Amygdala (tissue), 56 donors: ENCODE data around the gene GRAPL.
"Not testable (repeated sequence)": the region's sequence is repeated elsewhere in the genome, so short reads cannot be mapped to it uniquely, and the experiment has no call there.

Experiments used
- DNase-seq, 56 donors: peaks; one replicate each; lab custom pipeline; 2025; lab: John Stamatoyannopoulos, UW

The GRAPL gene

DNA sequence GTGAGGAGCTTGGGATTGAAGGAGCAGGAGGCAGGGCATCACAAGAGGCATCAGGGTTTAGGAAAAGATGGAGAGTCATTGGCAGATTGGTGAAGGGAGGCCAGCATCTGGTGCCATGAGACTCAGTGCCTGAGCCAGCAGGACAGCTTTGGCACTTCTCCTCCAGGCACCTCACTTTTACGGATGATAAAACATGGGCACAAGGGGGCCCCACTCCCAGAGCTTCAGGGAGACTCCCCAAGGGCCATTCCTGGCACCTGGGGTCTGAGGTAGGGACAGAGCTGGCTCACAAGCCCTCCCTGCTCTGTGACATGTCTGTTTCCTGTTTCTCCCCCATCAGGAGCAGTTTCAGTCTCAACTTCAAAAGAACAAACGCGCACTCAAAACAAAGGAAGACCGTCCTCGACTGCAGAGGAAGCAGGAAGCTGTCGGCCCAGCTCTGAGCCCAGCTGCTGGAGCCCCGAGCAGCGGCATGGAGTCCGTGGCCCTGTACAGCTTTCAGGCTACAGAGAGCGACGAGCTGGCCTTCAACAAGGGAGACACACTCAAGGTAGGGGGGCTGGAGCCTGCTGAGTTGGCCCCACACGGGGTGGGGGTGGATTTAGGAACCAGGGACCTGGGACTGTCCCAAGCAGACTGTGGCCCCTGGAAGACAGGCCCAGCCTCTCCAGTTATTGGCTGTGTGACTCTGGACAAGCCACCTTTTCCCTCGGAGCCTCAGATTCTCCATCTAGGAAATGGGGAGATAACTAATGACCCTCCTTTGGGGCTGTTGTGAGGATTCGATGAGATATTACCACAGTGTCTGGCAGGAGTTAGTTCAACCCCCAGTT lies at the start of gene GRAPL:
GRAPL (plus strand) TSS at position 442 of the 833 bp plus-strand sequence; CDS start at position 473, 31 bp downstream.
- DNase-seq = not testable (repeated sequence)

DNA sequence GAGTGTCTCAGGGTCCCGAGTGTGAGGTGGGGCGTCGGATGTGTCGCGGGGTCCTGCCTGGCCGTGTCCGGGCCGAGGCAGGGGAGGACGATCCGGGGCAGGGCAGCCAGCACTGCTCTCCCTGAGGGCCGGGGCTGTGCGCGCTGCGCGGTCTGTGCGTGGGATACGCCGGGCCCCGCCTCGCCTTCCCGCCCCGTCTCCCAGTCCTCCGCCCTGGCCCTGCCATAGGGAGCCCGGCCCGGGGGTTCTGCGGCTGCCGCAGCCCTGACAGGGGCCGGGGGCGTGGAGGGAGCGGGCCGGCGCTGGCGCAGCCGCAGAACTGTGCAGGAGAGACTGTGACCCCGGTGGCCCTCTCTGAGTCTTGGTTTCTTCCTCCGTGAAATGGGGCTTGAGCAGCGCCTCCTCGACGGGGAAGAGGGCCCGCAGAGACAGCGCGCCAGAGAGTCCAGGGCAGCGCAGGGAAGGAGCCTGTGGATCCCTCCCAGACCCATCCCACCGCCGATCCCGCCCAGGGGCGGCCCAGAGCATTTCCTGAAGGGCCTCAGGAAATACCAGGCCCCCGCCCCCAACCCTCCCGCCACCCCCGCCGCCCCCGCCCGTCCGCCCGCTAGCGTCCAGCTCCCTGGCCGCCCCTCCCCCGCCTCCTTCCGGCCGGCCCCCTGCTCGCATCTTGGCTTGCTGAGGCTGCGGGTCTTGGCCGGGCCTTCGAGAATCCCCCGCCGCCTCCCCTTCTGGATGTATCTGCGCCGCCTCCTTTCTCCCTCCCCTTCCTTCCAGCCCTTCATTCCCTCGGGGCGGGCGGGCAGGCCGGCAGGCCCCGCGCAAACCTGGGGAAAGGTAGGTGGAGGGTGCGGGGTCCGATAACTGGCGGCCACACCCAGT lies 38.3 kb upstream of the GRAPL start:
- DNase-seq = not testable (repeated sequence)

DNA sequence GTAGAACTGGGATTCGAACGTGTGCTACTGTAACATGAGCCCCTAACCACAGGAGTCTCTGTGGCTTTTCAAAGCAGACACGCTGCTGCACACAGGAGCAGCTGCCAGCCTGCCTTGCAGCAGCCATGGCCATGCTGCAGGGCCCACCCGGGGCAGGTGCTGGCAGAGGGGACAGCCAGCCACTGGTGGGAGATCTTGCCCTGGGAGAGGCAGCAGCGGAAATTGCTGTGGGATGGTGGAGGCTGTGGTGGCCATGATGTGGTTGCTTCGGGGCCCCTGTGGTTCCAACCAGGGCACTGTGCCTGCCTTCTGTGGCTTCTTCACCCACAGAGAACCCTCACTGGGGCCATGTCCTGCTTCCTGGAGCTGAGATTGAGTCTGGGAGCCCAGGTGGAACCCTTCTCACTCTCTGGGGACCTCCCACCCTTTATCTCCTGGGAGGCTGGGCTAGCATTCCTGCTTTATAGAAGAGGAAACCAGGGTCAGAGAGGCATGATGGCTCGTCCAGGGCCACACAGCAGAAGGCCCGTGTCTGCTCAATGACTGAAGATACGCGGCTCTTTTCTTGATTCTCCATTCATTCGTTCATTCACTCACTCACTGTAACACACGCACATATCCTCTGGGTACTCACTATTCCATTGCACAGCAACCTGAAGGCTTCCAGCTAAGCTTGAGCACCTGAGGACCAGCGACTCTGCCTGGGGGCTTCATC lies 37.2 kb upstream of the GRAPL start:
- not testable (repeated sequence) for DNase-seq

DNA sequence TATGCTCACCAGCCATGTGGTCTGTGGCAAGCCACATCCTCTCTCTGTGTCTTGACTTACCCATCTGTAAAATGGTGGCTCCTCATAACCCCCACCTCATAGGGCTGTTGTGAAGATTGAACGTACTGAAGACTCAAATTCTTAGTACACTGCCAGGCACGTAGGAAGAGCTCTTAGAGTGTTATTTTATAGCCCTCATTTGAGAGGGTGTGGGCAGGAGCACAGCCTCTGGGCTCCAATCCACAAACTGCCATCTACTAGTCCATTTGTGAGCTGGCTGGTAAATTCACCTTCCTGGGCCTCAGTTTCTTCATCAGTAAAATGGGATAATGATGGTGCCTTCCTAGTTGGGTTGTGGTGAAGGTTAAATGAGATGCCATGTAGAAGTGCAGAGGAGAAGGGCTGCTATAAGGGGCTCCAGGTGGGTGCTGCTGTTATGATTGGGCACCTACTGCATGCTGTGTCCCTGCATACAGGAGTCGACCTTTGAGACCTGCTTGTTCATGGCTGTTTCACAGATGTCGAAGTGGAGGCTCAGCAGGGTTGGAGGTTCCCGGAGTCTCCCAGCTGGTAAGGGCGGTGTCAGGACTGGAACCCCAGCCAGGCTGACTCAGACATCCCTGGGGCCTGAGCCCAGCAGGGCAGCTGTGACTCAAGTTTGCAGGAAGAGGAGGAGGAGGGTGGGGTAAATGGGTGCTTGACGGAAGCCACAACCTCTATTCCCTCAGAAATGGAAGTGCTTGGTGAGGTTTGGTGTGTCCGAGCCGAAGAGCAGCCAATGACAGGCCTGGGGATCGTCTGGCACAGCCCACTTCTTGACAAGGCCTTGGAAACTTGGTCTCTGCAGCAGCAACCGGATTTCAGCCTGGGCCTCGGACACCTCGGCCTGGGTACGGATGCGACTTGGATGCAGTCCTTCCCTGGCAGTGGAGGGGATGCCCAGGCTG lies 34.4 kb upstream of the GRAPL start:
- DNase-seq = not testable (repeated sequence)

DNA sequence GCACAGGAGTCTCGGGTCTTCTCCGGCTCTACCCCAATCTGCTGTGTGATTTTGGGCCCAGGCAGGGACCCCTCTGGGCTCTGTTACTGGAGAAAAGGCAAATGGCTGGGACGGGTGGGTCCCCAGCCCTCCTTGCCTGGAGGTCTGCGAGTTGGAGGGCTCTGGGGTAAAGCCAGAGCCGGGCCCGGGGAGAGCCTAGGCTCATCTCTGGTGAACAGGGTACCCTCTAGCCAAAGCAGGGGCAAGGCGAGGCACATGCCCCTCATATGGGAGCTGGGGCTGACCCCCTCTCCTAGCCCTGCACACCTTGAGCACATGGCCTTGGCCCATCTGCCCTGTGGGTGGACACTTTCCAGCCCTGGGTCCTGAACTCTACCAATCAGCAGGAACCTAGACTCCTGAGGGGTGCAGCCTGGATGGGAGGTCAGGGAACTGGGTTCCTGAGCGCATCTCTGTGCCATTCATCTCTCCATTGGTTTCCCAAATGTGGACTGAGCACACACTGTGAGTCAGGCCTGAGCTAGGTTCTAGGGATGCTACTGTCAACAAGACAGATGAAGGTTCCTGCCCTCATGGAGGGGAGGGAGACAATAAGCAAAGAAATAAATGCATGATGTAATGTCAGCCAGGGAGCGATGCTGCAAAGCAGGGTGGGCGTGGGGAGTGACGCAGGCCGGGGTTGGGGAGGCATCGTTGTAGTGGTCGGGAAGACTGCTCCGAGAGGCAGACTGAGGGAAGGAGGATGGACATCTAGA lies 33.5 kb upstream of the GRAPL start:
- DNase-seq = not testable (repeated sequence)

DNA sequence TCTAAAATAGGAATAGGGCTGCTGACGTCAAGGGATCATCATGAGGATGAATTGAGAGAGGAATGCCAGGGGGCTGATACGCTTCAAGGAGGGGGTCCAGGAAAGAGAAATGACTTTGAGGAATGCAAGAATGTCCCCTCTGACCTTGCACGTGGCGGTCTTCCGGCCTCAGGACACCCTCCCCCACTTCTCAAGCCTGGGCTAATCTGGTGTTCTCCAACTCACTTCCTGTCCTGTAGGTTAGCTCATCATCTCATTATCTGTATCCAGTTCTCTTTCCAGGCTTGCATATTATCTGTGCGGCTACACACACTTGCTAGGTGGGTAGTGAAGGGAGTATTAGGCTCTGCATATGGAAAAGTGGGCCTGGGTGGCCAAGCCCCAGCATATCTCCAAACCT lies 18.9 kb upstream of the GRAPL start:
- not testable (repeated sequence) for DNase-seq

DNA sequence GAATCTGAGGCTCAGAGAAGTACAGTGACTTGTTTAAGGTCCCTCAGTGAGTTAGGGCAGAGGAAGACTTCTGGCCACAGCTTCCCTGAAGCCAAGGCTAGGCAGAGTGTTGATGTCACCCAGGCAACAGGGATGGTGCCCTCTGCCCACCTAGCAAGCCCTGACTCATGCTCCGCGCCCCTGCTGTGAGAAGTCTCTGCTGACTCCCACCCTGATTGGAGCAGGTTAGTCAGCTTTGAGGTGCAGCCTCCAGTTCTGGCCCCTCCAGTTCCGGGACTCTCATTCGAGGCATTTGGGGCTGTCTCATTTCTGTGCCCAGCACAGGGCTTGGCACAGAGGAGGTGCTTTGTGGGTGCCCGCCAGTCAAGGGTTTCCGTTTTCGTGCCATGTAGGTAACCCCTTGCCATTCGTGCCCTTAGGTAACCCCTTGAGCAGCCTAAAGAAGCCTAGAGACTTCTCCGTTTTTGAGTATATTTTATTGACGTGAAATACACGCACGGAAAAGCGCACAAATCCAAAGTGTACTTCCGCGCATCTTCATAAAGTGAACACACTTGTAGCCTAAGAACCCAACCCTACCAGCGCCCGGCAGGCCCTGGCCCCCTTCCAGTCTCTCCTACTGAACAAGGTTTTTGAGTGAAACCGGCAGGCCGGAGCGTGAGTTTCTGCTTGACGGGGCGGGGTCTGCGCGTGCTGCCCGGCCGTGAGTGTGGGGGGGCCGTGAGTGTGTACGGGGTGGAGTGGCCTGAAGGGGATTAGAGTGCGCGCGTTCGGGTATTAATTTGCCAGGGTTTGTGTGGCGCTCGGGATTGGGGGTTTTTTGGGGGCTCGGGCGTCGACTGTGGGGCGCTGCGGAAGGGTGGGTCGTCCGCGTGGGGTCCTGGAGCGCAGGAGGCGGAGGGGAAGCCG lies 16.9 kb upstream of the GRAPL start:
- not testable (repeated sequence) for DNase-seq

DNA sequence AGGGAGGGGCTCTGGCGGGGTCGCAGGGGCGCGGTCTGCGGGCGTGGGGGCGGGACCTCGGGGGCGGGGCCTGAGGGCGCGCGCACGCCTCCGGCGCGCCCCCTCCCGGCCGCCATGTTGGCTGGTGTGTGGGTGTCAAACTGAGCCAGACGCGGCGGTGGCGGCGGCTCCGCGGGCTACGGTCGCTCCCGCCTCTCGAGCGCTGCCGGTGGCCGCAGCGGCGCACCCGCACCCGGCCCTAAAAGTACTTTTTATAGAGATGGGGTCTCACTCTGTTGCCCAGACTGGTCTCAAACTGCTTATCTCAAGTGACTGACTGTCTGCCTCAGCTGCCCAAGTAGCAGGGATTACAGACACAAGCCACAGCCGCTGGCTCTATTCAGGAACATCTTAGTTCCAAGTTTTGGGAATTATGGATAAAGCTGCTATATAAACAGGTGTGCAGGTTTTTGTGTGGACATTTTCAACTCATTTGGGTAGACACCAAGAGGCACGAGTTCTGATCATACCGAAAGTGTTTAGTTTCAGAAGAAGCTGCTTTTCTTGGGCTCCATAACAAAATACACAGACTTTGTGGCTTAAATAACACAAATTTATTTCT lies 16.2 kb upstream of the GRAPL start:
- DNase-seq = not testable (repeated sequence)

DNA sequence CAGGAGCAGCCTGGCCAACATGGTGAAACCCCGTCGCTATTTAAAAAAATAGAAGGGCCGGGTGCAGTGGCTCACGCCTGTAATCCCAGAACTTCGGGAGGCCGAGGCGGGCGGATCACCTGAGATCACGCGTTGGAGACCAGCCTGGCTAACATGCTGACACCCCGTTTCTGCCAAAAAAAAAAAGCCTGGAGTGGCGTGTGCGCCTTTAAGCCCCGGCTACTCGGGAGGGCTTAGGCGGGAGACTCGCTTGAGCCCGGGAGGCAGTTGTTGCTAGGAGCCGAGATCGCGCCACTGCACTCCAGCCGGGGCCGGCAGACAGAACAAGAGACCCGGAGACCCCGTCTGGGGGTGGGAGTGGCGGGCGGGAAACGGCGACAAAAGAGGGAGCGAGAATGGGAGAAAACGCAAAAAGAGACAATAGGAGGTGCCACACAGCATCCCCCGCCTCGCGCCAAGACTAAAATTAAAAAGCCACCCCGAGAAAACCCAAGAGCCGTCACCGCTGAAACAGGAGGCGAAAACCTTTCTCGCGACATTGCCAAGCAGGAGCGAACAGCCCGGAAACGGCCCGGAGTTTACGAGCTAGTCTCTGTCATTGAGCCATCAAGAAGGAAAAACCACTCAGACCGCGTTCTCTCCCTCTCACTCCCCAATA lies 15.5 kb upstream of the GRAPL start:
- DNase-seq = not testable (repeated sequence)

DNA sequence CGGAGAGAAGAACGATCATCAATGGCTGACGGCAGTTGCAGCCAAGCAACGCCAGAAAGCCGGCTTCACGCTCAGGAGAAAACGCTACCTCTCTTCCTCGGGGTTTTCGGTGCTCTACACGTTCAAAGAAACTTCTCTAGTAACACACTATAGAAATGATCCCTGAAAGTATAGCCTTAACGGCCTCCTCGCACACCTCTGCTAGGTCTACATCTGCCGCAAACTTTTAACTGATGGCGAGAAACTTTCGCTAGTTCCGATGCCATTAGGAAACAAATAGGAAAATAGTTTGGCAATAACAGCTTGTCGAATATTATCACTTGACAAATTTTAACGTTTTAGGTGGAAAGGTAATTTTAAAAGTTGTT lies 14.9 kb upstream of the GRAPL start:
- DNase-seq = not testable (repeated sequence)

DNA sequence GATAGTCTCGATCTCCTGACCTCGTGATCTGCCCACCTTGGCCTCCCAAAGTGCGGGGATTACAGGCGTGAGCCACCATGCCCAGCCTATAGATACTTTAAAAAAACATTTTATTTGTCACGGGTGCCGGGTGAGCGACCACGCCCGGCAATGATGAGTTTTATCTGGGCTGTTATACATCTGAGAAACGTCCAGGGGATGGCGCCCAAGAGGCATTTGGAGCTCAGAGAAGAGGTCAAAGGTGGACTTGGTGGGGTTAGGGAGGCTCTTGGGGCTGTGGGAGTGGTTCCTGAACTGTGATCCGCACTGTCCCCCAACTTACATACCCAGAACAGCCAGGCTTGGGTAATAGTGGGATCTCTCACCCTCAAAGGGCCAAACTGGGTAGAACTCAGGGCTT lies 8.7 kb upstream of the GRAPL start:
- not testable (repeated sequence) for DNase-seq

DNA sequence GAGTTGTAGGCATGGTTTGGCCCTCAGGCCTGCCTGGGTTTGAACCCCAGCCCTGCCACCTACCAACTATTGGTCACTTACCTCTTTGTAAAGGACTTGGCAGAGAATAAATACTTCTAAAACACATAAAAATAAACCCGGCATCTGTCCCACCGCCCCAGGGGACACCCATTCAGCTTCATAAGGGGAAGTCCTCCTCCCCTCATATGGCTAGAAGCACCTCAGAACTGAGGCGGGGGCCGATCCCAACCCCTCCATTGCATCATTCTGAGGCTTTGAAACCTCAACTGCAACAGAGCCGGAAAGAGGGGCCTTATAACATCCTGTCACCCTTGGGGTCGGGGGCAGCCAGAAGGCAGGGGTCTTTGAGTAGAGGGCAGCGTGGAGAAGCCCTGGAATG lies 2.1 kb upstream of the GRAPL start:
- not testable (repeated sequence) for DNase-seq

DNA sequence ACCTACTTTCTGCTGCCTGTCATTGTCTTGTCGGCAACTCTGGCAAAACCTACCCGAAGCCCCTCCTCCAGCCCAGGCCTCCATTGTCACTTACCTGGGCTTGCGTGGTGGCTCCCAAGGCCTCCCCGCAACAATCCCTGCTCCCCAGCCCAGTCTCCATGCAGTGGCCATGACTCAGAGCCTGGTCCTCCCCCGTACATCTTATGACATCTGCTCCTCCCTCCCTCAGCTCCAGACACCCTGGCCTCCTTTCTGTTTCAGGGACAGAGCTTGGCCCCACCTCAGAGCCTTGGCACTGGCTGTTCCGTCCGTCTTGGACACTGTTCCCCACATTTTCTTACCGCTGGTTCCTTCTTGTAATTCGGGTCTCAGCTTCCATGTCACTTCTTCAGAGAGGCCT lies 2.1 kb downstream of the GRAPL start:
- not testable (repeated sequence) for DNase-seq

DNA sequence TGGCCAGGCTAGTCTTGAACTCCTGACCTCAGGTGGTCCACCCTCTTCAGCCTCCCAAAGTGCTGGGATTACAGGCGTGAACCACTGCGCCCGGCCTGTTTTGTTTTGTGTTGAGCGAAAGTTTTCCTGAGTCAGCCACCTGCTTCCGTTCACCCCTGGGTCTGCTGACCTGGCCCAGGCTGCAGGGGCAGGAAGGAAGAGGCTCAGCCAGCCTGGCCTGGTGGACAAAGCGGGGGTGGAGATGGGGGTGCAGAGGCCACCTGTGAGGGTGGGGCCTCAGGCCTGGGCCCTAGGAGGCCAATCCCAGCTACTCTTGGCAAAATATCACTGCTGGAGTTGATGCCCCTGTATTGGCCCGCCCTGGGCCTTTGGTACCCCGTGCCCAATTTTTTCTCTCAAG lies 3.7 kb downstream of the GRAPL start:
- DNase-seq = not testable (repeated sequence)

DNA sequence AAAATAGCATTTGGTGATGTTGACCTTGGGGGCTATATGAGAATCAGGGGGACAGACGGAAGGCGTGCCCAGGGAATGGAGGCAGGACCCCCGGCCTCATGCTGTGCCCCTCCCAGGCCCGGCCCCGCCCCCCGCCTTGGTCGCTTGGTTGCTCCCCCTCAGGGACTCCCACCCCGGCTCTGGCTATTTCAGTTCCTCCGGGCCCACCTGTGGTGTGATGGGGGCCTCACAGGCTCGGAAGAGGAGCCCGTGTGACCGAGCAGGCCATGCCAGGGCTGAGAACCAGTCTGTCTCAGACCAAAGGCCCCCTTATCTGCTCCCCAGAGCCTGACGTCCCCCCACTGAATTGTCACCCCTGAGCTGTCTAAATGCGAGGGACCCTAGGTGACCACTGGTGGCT lies 4.4 kb downstream of the GRAPL start:
- DNase-seq = not testable (repeated sequence)

DNA sequence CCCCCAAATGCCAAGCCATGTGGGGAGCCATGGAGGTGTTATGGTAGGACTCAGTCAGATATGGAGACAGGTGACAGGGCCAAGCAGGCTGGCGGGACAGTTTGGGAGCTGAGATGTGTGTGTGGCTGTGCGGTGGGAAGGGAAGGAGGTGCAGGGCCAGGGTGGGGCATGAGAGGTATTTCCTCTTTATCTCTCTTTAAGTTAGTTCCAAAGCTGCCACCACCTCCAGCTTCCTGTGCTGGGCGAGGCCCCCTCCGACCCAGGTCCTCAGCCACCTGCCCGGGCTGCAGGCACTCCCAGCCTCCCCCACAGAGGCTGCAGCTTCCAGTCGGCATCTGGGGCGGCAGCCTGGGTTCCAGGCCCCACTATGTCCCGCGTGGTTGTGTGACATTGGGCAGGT lies 6.4 kb downstream of the GRAPL start:
- DNase-seq = not testable (repeated sequence)

DNA sequence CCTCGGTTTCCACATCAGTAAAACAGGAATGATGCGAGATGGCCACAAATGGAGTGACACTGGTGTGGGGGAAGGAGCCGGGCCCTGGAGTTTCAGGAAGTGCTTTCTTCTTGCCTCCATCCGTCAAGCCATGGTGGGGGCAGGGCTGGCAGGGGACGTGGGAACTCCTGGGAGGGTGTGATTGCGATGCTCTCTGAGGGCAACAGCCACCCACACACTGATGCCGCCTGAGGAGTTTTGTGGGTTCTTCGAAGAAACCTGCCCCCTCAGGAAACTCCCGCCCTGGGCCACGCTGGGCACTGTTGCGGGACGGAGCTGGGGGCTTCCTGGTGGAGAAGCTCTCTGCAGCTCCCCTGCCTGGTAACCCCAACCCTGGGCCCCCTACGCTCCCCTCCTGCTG lies 8.0 kb downstream of the GRAPL start:
- not testable (repeated sequence) for DNase-seq
